K562 (cell line): ENCODE data around the gene CSMD2.

Experiments
- CHD1 ChIP-seq: fragments of 200-600 bp; sonication (generic); IDR thresholded peaks from one replicate; pipeline ENCODE4 v1.6.1; 2012; ENCODE audit warnings: mild to moderate bottlenecking, moderate library complexity, low read length, inconsistent platforms
- GTF2F1 ChIP-seq: IDR thresholded peaks from 2 replicates; pipeline ENCODE4 v1.6.1; 2011; ENCODE audit warnings: low read depth, low read length, improper control_type of control experiment
- HSF4 ChIP-seq: fragments of 250-450 bp; sonication (Bioruptor Pico); IDR thresholded peaks from 2 replicates; pipeline ENCODE4 v2.1.2; 2022; ENCODE audit warnings: mild to moderate bottlenecking, moderate library complexity, borderline replicate concordance
- KDM1A ChIP-seq, 2 experiments: fragments of 450-650 bp; IDR thresholded peaks; 2 replicates each; pipeline ENCODE4 v1.6.1; 2016; ENCODE audit warnings: mild to moderate bottlenecking in 2 of 2
- L3MBTL2 ChIP-seq: fragments of 450-650 bp; IDR thresholded peaks from 2 replicates; pipeline ENCODE4 v1.6.1; 2016; ENCODE audit warnings: mild to moderate bottlenecking, moderate library complexity
- MAX ChIP-seq: sonication (generic); formaldehyde crosslinking; IDR thresholded peaks from 2 replicates; pipeline ENCODE4 v1.9.0; 2022; ENCODE audit warnings: mild to moderate bottlenecking, missing genetic modification reagents
- MXI1 ChIP-seq: IDR thresholded peaks from 2 replicates; pipeline ENCODE4 v1.6.1; 2011; ENCODE audit warnings: low read depth, mild to moderate bottlenecking, improper control_type of control experiment, low read length
- MYBL2 ChIP-seq, 2 experiments: fragments of 450-650 bp in 1 of 2; sonication (generic) in 1 of 2; formaldehyde crosslinking in 1 of 2; IDR thresholded peaks; 2 replicates each; pipeline versions ENCODE4 v1.6.1 to v1.8.1; 2017 to 2022; ENCODE audit warnings: borderline replicate concordance in 1 of 2, inconsistent platforms in 1 of 2, low read depth in 1 of 2, mild to moderate bottlenecking in 1 of 2, missing genetic modification reagents in 1 of 2, moderate library complexity in 1 of 2
- RBBP5 ChIP-seq: fragments of 200-600 bp; sonication (generic); IDR thresholded peaks from 2 replicates; pipeline ENCODE4 v1.6.1; 2012; ENCODE audit warnings: borderline replicate concordance, mild to moderate bottlenecking, low read length, control low read depth, inconsistent platforms; ENCODE audit not compliant: insufficient read depth, poor library complexity, severe bottlenecking
- RBM39 ChIP-seq: fragments of 200-400 bp; formaldehyde crosslinking; optimal IDR thresholded peaks from 2 replicates; pipeline ENCODE3; 2018; ENCODE audit warnings: low read depth, low read length
- ZBTB26 ChIP-seq: fragments of 450-650 bp; formaldehyde crosslinking; IDR thresholded peaks from 2 replicates; pipeline ENCODE4 v1.4.0; 2022; ENCODE audit warnings: missing genetic modification characterization
- ZBTB34 ChIP-seq: fragments of 250-450 bp; sonication (Bioruptor Pico); IDR thresholded peaks from 2 replicates; pipeline ENCODE4 v1.8.0; 2021; ENCODE audit warnings: mild to moderate bottlenecking, moderate library complexity
- ZNF609 ChIP-seq: sonication (generic); formaldehyde crosslinking; IDR thresholded peaks from 2 replicates; pipeline ENCODE4 v1.8.1; 2023; ENCODE audit warnings: missing genetic modification reagents, mild to moderate bottlenecking, borderline replicate concordance

- TF ChIP-seq MYBL2 (IDR thresholded peaks at IDR 0.05; ENCODE audit: low read depth) (no peak), MYBL2 (CRISPR knock-in tag; IDR thresholded peaks at IDR 0.05; ENCODE audit: borderline replicate concordance) (no peak), CHD1 (no peak), MXI1 (no peak), RBM39 (no peak), L3MBTL2 (no peak), GTF2F1 (no peak), ZNF609 (CRISPR knock-in tag) (no peak), HSF4 (CRISPR knock-in tag) (no peak), ZBTB34 (CRISPR knock-in tag) (no peak), RBBP5 (no peak), ZBTB26 (CRISPR knock-in tag) (no peak), KDM1A (IDR thresholded peaks at IDR 0.05) (no peak), MAX (no peak)
Measured at GRCh38 chr1:33519240-33519884, 645.7 kb downstream of the CSMD2 start.
